ENCODE measurements around the gene ARID1B.

The ARID1B gene

GRCh38 chr6:157089258-157089657 is 312.1 kb downstream of the ARID1B start:
- no peak for DNase-seq

- DNase-seq = no peak
Observed at GRCh38 chr6:157089851-157090250, 312.7 kb downstream of the ARID1B start.

GRCh38 chr6:157090736-157091135 is 313.6 kb downstream of the ARID1B start:
- no peak for DNase-seq

GRCh38 chr6:157091243-157091642 is 314.1 kb downstream of the ARID1B start:
- DNase-seq = no peak

- DNase-seq = no peak
Observed at GRCh38 chr6:157091856-157092460, 314.8 kb downstream of the ARID1B start.

- DNase-seq = peak; percentile 40
Observed at GRCh38 chr6:157092736-157093135, 315.6 kb downstream of the ARID1B start.

- DNase-seq = no peak
Observed at GRCh38 chr6:157093536-157093935, 316.4 kb downstream of the ARID1B start.

- no peak for DNase-seq
Observed at GRCh38 chr6:157094038-157094437, 316.9 kb downstream of the ARID1B start.

GRCh38 chr6:157095084-157095483 is 317.9 kb downstream of the ARID1B start:
- no peak for DNase-seq

GRCh38 chr6:157095569-157095968 is 318.4 kb downstream of the ARID1B start:
- DNase-seq = no peak

GRCh38 chr6:157096105-157096504 is 318.9 kb downstream of the ARID1B start:
- no peak for DNase-seq

- DNase-seq = no peak
Observed at GRCh38 chr6:157096522-157096921, 319.3 kb downstream of the ARID1B start.

GRCh38 chr6:157097255-157097955 is 320.2 kb downstream of the ARID1B start:
- DNase-seq = no peak

GRCh38 chr6:157098999-157099398 is 321.8 kb downstream of the ARID1B start:
- no peak for DNase-seq

- DNase-seq = no peak
Observed at GRCh38 chr6:157099912-157100593, 322.9 kb downstream of the ARID1B start.

- no peak for DNase-seq
Observed at GRCh38 chr6:157101166-157101565, 324.0 kb downstream of the ARID1B start.

- DNase-seq = no peak
Observed at GRCh38 chr6:157104803-157105202, 327.6 kb downstream of the ARID1B start.

GRCh38 chr6:157106487-157106886 is 329.3 kb downstream of the ARID1B start:
- no peak for DNase-seq

- no peak for DNase-seq
Observed at GRCh38 chr6:157107571-157107914, 330.4 kb downstream of the ARID1B start.

- no peak for DNase-seq
Observed at GRCh38 chr6:157107915-157108651, 330.9 kb downstream of the ARID1B start.

- DNase-seq = no peak
Observed at GRCh38 chr6:157108923-157109322, 331.7 kb downstream of the ARID1B start.

GRCh38 chr6:157110607-157111006 is 333.4 kb downstream of the ARID1B start:
- no peak for DNase-seq

- no peak for DNase-seq
Observed at GRCh38 chr6:157113389-157113788, 336.2 kb downstream of the ARID1B start.

- DNase-seq = no peak
Observed at GRCh38 chr6:157116426-157116825, 339.2 kb downstream of the ARID1B start.
